NCI-H524 (cell line): ENCODE measurements around the gene ZRANB3.
A peak's percentile ranks its signal among the peaks of the same experiment; 100 is the strongest.
"Not testable (repeated sequence)": the region's sequence is repeated elsewhere in the genome, so short reads cannot be mapped to it uniquely, and the experiment has no call there.

Experiments
- DNase-seq, 2 experiments: peaks; one replicate each; lab custom pipeline; 2025; lab: John Stamatoyannopoulos, UW

Gene ZRANB3

GRCh38 chr2:135530313-135531230, at the start of gene ZRANB3:
TSS of gene ZRANB3 (minus strand) at chr2:135531218.
- DNase-seq, result peak; percentile 96 to 97

GRCh38 chr2:135573620-135574019, 42.6 kb upstream of the ZRANB3 start:
- no peak for DNase-seq

- no peak for DNase-seq
These were observed 39.9 kb upstream of the ZRANB3 start for GRCh38 chr2:135570884-135571283.

GRCh38 chr2:135563793-135564192, 32.8 kb upstream of the ZRANB3 start:
- DNase-seq, result no peak

GRCh38 chr2:135561925-135562324, 30.9 kb upstream of the ZRANB3 start:
- no peak for DNase-seq

GRCh38 chr2:135557530-135557929, 26.5 kb upstream of the ZRANB3 start:
- no peak for DNase-seq

- no peak for DNase-seq
These were observed 24.3 kb upstream of the ZRANB3 start for GRCh38 chr2:135555311-135555710.

- DNase-seq, result no peak
These were observed 21.9 kb upstream of the ZRANB3 start for GRCh38 chr2:135552887-135553286.

GRCh38 chr2:135551356-135551755, 20.3 kb upstream of the ZRANB3 start:
- DNase-seq, result no peak

- no peak for DNase-seq
These were observed 16.3 kb upstream of the ZRANB3 start for GRCh38 chr2:135547311-135547710.

- DNase-seq, result no peak
These were observed 15.4 kb upstream of the ZRANB3 start for GRCh38 chr2:135546436-135546835.

- not testable (repeated sequence) for DNase-seq
These were observed 2.5 kb upstream of the ZRANB3 start for GRCh38 chr2:135533545-135533944.

- no peak for DNase-seq
These were observed 1.6 kb upstream of the ZRANB3 start for GRCh38 chr2:135532581-135532980.

GRCh38 chr2:135531231-135532197, 496 bp upstream of the ZRANB3 start, which contains the start of gene R3HDM1:
TSS of gene R3HDM1 (plus strand) at chr2:135531484. CDS start at chr2:135604846, 73,362 bp downstream.
- peak; percentile 99 for DNase-seq

- DNase-seq, result no peak
These were observed 3.0 kb downstream of the ZRANB3 start for GRCh38 chr2:135528006-135528405.

GRCh38 chr2:135525786-135526185, 5.2 kb downstream of the ZRANB3 start:
- DNase-seq, result no peak

GRCh38 chr2:135512099-135512498, 18.9 kb downstream of the ZRANB3 start:
- no peak for DNase-seq

GRCh38 chr2:135510577-135510976, 20.4 kb downstream of the ZRANB3 start:
- DNase-seq, result no peak

GRCh38 chr2:135504811-135505210, 26.2 kb downstream of the ZRANB3 start:
- DNase-seq, result no peak

- not testable (repeated sequence) for DNase-seq
These were observed 32.4 kb downstream of the ZRANB3 start for GRCh38 chr2:135498588-135498987.

- no peak for DNase-seq
These were observed 36.1 kb downstream of the ZRANB3 start for GRCh38 chr2:135494917-135495316.

GRCh38 chr2:135494503-135494902, 36.5 kb downstream of the ZRANB3 start:
- DNase-seq, result no peak
